ENCODE measurements around the gene TLR8.
"Not testable (repeated sequence)": the region's sequence is repeated elsewhere in the genome, so short reads cannot be mapped to it uniquely, and the experiment has no call there.

The TLR8 gene

DNA sequence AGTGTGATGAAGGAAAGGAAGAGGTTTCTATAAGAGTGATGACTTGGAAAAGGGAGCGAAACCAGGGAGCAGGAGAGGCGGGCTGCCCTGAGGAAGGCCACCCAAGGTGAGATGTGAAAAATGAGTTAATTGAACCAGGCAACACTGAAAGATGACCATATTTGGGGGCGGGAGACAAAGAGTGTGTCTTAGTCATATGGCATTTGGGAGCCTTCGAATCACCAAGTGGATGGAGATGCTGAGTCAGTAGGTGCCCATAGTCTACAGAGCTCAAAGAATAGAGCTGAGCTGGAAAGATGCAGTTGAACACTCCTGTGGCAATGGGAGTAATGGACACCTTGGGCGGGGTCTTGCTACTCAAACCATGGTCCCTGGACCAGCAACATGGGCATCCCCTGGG is 8.3 kb upstream of the TLR8 start:
- no peak for DNase-seq

DNA sequence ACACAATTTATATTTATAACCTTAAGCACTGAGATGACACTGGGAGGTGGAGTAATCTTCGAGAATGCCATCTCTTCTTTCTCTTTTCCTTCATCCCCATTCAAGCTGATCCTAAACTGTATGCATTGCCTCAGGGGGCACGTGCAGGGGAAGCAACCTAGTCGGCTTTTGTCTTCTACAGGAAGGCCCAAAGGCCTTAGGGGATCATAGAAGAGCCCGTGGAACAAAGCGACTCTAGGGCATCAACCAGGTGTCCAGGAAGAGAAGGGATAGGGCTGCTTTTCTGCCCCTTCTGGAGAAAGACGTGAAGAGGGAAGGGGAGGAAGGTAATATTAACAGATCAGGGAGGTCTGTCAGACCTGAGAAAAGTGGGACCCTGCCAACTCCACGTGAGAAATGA is 6.9 kb upstream of the TLR8 start:
- DNase-seq, result no peak

DNA sequence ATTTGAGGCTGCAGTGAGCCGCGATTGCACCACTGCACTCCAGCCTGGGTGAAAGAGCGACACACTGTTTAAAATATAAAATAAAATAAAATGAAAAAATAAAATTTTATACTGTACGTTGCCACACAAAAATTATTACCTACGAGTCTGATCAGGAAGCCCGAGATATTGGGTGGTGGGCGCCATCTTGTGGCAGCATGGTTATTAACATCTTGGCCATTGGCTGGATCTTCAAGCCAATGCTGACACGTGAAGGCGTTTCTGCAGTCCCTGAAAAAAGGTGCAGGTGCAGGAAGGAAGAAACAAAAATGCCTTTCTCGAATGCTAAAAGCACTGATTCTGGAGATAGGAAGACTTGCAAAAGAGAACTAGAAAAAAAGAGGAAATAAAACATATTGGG is 4.9 kb upstream of the TLR8 start:
- DNase-seq, result peak; percentile 10

DNA sequence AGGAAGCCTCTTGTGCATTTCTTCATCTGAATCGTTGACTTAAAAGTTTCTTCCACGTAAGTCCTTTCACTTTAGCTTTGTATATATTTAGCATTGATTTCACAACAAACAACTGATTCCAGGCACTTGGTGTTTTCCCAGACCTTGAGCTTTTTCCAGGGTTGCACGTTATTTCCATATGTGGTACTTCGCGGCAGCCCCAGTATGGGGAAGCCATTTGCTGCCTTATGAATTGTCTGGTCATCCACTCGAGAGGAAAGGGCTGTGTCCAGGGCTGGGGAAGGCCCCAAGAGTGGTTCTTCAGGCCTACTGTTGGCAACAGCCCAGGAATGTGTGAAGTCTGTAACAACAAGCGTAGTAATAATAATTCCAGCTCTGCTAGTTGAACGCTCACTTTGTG is 2.8 kb upstream of the TLR8 start:
- DNase-seq, result no peak

DNA sequence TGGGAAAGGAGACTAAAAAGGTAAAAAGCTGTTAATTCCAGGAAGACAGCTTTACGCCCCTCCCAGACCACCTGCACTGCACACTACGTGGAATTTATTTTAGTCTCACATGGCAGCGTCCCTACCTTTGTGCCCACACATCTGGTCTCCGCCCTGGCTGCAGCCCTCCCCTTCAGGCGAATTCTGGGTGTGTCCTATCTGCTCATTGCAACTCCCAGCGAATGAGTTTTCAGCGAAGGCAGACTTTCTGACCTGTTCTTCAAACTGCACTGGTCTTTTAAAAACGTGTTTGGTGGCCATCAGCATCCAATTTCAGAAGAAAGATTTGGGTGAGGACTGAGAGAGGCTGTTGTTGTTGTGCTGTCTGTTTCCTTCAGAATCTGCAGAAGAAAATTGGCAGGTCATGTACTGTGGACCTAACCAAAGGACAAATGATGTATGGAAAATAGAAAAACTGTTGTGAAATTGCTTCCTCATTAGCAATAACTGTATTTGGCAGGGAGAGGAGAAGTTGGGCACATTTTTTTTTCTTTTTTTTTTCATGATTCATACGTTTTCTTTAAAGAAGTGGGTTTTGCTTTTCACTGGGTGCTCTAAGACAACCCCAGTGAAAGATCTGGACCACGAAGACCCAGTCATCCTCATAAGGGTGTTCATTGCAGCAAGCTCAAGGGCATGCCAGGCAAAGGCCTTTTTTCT is 4.2 kb downstream of the TLR8 start:
- no peak for DNase-seq

DNA sequence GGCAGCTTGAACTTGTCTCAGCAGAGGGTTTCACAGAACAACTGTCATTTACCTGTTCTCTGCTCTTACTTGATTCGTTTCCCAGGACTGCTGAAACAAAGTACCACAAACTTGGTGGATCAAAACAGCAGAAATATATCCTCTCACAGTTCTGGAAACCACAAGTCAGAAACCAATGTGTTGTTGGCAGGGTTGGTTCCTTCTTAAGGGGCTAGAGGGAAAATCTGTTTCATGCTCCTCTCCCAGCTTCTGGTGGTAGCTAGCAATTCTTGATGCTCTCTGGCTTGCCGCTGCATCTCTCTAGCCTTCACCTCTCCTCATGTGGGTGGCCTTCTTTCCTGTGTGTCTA is 4.7 kb downstream of the TLR8 start:
- no peak for DNase-seq

DNA sequence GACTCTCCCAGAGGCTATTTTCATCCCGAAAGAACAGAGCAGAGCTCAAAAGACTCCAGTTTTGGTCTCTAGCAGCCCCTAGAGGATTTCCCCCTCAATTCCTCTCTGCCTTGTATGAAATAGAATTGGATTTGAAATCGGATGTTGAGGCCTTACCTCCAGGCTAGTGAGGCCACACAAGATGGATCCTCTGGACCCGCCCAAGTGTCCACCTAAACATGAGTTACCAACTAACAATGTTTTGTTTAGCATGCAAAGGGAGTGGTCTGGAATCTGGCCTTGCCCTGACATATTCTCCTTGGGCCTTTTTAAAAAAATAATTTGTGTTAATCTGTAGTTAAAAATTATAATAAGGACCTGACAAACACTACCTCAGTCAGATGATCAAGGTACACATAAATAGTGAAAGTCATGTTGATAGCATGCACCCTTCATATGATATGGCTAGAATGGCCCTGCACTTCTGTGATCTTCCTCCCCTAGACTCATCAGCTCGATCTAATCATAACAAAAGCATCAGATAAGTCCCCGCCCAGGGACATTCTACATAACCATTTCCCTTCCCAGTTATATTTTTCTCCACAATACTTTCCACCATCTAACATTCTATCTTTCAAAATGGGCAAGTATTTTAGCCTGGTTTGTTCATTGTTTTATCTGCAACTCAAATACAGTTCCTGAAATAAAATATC is 6.5 kb downstream of the TLR8 start:
- DNase-seq, result no peak

DNA sequence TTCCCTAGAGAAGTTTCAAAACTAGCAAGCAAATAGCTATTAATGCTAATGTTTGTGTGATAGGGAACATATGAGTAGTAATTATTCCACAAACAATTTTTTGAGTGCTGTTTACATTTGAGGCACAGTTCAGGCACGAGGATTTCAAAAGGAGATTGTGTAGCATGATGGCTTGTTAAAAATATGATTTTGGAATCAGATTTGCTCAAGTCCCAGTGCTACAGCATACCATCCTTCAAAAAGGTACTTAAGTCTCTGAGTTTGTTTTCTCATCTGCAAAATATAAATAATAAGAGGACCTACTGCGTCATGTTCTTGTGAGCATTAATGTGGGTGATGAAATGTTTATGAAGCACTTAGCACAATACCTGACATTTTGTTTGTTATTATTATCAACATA is 11.3 kb downstream of the TLR8 start:
- DNase-seq, result no peak

DNA sequence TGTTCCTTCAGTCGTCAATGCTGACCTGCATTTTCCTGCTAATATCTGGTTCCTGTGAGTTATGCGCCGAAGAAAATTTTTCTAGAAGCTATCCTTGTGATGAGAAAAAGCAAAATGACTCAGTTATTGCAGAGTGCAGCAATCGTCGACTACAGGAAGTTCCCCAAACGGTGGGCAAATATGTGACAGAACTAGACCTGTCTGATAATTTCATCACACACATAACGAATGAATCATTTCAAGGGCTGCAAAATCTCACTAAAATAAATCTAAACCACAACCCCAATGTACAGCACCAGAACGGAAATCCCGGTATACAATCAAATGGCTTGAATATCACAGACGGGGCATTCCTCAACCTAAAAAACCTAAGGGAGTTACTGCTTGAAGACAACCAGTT is 12.6 kb downstream of the TLR8 start:
- no peak for DNase-seq

DNA sequence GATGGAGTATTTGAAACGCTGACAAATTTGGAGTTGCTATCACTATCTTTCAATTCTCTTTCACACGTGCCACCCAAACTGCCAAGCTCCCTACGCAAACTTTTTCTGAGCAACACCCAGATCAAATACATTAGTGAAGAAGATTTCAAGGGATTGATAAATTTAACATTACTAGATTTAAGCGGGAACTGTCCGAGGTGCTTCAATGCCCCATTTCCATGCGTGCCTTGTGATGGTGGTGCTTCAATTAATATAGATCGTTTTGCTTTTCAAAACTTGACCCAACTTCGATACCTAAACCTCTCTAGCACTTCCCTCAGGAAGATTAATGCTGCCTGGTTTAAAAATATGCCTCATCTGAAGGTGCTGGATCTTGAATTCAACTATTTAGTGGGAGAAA is 13.2 kb downstream of the TLR8 start:
- DNase-seq, result no peak

DNA sequence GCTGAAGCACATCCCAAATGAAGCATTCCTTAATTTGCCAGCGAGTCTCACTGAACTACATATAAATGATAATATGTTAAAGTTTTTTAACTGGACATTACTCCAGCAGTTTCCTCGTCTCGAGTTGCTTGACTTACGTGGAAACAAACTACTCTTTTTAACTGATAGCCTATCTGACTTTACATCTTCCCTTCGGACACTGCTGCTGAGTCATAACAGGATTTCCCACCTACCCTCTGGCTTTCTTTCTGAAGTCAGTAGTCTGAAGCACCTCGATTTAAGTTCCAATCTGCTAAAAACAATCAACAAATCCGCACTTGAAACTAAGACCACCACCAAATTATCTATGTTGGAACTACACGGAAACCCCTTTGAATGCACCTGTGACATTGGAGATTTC is 14.6 kb downstream of the TLR8 start:
- no peak for DNase-seq

DNA sequence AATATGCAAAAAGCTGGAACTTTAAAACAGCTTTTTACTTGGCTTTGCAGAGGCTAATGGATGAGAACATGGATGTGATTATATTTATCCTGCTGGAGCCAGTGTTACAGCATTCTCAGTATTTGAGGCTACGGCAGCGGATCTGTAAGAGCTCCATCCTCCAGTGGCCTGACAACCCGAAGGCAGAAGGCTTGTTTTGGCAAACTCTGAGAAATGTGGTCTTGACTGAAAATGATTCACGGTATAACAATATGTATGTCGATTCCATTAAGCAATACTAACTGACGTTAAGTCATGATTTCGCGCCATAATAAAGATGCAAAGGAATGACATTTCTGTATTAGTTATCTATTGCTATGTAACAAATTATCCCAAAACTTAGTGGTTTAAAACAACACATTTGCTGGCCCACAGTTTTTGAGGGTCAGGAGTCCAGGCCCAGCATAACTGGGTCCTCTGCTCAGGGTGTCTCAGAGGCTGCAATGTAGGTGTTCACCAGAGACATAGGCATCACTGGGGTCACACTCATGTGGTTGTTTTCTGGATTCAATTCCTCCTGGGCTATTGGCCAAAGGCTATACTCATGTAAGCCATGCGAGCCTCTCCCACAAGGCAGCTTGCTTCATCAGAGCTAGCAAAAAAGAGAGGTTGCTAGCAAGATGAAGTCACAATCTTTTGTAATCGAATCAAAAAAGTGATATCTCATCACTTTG is 15.6 kb downstream of the TLR8 start:
- no peak for DNase-seq

DNA sequence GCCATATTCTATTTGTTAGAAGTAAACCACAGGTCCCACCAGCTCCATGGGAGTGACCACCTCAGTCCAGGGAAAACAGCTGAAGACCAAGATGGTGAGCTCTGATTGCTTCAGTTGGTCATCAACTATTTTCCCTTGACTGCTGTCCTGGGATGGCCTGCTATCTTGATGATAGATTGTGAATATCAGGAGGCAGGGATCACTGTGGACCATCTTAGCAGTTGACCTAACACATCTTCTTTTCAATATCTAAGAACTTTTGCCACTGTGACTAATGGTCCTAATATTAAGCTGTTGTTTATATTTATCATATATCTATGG is 16.1 kb downstream of the TLR8 start:
- DNase-seq, result no peak

DNA sequence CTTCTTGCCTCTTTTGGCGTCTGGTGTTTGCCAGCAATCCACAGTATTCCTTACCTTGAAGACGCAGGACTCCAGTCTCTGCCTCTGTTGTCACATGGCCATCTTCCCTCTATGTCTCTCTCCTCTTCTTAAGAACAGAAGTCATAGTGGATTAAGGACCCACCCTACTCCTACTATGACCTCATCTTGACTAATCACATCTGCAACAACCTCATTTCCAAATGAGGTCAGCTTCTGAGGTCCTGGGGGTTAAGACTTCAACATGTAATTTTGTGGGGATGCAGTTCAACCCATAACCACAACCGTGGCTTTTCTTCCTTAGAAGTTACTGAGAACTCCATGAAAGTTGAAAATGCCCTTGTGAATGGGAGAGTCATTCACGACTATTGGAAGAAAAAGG is 23.3 kb downstream of the TLR8 start:
- DNase-seq, result no peak

DNA sequence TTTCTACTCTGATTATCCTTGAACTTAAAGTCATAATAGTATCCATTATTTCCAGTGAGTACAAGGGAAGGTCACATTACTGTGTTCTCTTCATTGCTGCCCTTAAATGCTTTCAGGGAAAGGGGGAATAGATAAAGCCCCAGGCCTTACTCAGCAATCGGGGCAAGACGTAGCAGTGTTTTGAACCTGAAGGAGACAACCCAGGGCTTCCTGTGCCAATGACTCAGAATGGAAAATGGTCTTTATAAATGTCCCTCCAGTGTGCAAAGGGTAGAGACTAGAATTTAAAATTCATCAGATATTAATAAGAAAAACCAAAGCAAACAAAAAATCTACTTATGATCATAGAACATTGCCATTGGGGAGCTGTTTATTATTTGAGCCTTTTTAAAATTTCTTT is 23.7 kb downstream of the TLR8 start:
- no peak for DNase-seq

DNA sequence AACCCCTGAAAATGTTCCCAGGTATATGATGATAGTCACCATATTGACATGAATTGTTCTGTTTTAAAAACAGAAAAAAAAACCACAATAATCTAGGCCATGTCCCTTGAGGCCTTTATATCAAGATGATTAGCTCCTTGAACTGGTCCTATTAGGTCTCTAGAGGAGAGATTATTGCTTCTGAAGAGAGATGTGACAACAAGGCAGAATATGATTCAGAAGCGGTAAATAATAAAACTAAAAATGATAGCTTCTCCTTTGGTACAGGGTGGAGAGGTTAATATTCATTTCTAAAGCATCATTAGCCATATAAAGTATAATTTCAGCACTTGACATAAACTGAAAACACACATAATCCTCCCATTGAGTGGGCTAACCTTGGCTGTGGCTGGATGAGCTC is 25.8 kb downstream of the TLR8 start:
- no peak for DNase-seq

DNA sequence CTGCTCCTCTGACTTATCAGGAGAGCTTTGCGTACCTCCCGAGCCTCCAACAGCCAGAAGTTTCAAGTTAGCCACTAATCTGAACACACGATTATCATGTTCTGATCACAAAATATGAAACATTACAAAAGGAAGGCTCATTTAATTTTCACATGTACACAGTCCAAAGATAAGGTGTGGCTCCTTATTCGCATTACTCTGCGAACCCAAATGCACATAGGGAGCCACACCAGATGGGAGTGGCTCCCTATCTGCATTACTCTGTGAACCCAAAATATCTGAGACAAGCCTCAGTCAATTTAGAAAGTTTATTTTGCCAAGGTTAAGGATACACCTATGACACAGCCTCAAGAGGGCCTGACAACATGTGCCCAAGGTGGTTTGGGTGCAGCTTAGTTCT is 28.4 kb downstream of the TLR8 start:
- no peak for DNase-seq

DNA sequence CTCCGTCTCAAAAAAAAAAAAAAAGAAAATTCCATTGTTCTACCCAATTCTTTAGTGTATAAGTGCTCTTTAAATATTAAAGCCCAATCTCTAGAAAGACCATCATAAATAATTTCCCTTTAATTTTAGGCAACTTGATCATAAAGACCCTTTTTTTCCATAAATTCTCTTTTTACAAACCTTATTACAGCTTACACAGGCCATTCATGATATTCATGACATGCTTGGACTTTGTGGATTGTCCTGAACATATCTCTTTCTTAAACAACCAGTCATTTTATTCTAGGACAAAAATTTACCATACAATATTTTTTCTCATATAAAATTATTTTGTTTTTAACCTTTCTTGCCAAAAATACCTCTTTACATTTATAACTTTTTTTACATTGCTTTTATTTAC is 30.5 kb downstream of the TLR8 start:
- no peak for DNase-seq

DNA sequence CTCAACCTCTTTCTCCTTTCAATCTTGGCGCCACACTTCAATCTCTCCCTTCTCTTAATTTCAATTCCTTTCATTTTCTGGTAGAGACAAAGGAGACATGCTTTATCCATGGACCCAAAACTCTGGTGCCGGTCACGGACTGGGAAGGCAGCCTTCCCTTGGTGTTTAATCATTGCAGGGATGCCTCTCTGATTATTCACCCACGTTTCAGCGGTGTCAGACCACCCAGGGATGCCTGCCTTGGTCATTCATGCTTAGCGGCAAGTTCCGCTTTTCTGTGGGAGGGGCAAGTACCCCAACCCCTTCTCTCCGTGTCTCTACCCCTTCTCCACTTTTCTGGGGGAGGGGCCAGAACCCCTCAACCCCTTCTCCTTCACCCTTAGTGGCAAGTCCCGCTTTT is 34.1 kb downstream of the TLR8 start:
- not testable (repeated sequence) for DNase-seq

DNA sequence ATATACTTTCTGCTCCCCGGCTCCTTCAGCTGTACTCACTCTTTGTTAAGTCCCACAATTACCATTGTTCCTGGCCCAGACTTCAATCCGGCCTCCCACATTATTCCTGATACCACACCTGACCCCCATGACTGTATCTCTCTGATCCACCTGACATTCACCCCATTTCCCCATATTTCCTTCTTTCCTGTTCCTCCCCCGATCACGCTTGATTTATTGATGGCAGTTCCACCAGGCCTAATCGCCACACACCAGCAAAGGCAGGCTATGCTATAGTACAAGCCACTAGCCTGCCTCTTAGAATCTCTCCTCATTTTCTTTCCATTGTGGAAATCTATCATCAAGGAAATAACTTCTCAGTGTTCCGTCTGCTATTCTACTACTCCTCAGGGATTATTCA is 37.2 kb downstream of the TLR8 start:
- DNase-seq, result not testable (repeated sequence)

DNA sequence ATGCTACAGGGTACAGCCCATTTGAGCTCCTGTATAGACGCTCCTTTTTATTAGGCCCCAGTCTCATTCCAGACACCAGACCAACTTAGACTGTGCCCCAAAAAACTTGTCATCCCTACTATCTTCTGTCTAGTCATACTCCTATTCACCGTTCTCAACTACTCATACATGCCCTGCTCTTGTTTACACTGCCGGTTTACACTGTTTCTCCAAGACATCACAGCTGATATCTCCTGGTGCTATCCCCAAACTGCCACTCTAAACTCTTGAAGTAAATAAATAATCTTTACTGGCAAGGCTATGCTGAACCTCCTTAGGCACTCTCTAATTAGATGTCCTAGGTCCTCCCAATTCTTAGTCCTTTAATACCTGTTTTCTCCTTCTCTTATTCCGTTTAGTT is 38.0 kb downstream of the TLR8 start:
- not testable (repeated sequence) for DNase-seq

DNA sequence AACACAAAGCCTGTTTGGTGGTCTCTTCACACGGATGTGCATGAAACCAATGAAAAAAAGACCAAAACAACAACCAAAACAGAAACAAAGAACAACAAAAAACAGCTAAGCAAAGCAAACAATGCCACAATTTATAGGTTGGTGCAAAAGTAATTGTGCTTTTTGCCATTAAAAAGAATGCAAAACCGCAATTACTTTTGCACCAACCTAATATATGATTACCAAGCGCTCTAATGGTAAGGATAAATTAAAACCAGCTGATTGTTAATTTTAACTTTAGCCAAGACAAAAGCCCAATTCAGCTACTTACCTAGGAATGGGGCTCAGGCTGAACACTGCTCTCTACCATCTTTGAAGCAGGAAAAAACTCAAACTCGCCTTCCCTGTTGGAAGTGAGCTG is 39.1 kb downstream of the TLR8 start:
- no peak for DNase-seq

DNA sequence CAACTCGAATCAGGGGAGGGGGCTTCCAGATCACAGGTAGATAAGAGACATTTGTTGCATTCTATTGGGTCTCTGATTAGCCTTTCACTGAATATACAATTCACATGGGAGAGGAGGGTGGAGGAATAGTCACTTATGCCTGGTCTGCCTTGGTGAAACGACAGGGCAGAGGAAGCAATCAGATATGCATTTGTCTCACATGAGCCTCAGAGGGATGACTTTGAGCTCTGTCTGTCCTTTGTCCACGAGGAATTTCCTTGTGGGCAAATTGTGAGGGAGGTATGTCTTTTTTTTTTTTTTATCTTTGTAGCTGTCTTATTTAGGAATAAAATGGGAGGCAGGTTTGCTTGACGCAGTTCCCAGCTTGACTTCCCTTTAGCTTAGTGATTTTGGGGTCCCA is 40.0 kb downstream of the TLR8 start:
- DNase-seq, result no peak

DNA sequence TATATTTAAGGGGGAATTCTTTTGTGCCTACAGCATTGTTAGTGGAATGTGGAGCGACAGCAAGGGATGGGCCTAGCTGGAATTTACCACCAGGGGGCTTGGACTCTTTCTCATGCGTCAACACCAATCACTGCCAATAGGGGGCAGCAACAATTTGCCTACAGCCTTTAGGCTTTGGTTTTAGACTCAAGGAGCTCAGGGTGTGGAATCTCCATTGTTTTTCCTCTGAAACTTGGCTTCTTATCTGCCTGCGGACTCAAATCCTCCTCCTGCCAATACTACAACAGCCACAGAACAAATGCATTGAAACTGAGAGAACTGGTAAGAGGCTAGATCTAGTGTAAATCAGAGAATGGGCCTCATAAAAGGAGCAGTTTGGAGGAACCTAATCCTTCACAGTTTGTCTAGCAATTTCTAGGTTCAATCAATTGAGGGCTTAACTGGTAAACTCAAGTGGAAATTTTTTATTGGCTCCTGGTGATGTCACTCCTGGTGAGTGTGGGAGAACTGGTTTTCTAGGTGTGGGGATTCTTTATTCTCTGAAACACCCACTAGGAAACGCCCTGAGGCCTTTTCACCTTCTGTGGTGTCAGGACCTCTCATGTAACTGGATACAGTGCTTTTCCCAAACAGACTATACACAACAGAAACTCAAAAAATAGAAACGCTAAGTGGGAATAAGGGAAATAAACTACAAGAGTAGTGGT is 40.6 kb downstream of the TLR8 start:
- peak; percentile 17 for DNase-seq

Data from right kidney (tissue), 1 donor.